RCC 7860 (cell line): ENCODE results near the gene PPARGC1A.

Experiments used
- DNase-seq: peaks from one replicate; pipeline ENCODE4 v3.0.0-alpha.2; 2015; ENCODE audit warnings: low spot score
- FAIRE-seq: peaks from 2 replicates; lab custom pipeline; 2012; peaks lifted over from hg19 to GRCh38; lab: Jason Lieb, UNC

The PPARGC1A gene

GRCh38 chr4:23915459-23916132 is 25.7 kb upstream of the PPARGC1A start:
- DNase-seq (no peak), FAIRE-seq (no peak)

GRCh38 chr4:23911675-23912455 is 22.0 kb upstream of the PPARGC1A start:
- FAIRE-seq (no peak), DNase-seq (no peak)

DNA sequence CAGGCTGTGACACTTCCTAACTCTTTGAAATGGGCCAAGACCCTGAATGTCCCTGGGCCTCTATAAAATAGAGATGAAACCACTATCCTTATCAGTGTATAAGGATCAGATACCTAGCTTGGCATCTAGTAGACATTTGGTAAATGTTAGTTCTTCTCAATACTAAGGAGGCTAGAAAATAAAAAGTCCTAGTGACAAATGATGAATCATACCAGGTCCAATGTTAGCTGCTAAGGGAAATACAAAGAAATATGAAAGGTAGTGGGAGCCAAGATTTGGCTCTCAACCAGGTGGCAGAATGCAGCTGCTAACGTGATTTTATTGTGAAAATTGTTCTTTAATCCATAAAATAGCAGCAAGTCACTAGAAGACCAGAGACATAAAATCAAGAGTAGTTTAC is 19.8 kb upstream of the PPARGC1A start:
- FAIRE-seq: no peak
- DNase-seq: no peak

DNA sequence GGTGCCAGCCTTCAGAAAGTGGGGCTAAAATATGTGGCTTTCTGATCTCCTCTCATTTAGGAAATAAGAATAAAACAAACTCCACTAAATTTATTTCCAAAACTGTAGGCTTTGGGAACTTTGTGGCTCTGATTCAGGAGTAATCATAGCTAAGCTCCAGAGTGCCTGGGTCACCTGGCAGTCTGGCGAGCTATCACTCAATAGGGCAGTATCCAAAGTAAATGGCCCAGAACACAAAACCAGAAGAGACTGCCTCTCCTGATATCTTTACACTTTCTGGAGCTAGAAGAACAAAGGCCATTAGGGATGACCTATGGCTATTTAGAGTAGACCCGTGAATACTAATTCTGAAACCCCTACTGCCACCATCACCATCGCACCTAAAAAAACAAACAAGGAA is 17.0 kb upstream of the PPARGC1A start:
- no peak for FAIRE-seq
- no peak for DNase-seq

DNA sequence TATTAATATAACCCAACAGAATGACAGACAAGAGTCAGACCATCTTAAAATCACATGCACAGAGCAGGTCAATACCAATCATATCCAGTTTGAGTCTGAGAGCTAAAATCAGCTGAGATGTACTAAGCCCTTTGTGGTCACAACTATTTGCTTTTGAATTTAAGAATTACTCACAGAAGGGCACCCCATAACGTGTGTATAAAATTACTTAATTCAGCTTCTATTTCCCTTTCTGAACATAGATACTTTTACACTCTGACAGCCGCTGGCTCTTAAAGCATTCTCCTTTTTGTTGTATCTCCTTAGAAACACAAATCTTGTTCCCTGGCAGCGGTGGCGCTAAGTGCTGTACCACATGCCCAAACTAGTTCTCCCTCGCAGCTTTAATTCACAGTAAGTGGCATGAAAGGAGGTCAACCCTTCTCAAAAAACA is 14.8 kb upstream of the PPARGC1A start:
- DNase-seq (no peak), FAIRE-seq (no peak)

DNA sequence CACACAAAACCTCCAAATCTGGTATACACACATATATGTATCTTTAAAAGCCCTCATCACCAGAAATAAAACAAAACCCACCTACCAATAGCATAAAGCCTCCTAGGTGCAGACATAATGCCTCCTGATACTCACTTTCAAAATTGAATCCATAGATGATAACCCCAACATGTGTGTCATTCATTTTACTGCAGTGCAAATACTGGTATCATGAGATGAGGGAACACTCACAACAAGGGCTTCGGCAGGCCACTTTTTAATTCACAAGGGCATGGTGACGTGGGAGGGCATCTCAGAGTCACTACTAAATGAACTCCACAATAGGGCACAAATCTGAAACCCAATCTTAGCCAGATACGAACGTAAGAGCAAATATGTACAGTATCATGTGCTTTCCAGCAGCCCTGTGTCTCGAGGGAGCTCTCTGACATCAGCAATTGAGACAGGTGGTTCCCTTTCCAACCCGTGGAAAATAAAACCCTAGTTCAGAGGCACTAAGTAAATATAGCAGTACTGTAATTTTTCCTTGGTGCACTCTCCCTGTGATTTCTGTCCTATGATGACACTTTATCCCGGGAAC is 14.1 kb upstream of the PPARGC1A start:
- FAIRE-seq (no peak), DNase-seq (no peak)

DNA sequence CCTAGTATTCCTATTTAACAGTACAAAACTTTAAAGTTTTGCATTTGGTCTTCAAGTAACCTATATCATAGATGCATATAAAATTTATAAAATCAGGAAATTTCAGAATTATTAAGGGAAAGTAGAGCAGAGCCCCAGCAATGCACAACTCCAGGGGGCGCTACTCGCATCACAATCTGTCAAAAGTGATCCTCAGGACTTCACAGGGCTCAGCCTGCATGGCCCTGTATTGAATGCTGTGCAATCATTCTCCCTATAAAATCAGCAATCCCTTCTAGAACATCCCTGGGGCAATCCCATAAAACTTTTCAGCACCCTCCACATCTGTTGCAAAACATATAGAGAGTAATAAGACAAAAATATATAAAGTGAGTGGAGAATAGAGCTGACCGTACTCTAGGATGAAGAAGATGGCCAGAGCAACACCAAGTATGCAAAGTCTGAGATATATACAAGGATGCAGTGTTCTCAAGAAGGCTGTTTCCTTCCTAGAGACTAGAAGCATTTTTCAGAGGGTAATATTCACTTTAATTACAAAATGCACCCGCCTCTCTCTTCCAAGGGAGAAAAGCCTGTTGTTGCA is 12.5 kb upstream of the PPARGC1A start:
- FAIRE-seq (no peak), DNase-seq (no peak)

DNA sequence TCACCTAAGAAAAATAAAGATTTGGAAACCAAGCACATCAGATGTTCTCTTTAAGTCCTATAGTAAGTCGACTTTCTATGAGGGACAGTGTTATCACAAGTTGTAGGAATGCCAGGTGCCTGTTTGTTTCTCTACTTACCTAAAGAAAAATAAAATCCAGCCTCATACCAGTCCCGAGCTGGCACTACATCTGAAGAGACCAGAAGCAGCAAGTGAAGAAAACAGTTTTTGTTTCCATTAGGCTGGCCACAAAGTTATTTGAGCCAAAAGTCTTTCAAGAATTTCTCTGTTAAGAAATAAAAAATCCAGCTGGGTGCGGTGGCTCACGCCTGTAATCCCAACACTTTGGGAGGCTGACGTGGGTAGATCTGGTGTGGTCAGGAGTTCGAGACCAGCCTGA is 10.8 kb upstream of the PPARGC1A start:
- FAIRE-seq: no peak

DNA sequence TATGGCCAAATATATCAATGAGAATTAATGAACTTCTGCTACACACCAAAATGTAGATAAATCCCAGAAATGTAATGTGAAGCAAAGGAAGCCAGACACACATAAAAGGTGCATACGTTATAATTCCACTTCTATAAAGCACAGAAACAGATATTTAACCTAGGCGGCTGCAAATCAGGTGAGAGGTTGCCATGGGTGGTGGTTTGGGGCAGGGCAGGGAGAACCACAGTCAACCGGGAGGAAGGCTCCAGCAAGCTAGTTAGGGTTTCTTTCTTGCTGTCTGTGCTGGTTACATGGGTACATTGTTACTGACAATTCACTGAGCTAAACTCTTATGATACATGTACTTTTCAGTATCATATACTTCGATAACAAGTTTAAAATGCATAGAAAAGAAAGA is 9.7 kb upstream of the PPARGC1A start:
- DNase-seq (no peak), FAIRE-seq (no peak)

More for the DNA sequence above, 10.8 kb upstream of the PPARGC1A start:
- DNase-seq: no peak

DNA sequence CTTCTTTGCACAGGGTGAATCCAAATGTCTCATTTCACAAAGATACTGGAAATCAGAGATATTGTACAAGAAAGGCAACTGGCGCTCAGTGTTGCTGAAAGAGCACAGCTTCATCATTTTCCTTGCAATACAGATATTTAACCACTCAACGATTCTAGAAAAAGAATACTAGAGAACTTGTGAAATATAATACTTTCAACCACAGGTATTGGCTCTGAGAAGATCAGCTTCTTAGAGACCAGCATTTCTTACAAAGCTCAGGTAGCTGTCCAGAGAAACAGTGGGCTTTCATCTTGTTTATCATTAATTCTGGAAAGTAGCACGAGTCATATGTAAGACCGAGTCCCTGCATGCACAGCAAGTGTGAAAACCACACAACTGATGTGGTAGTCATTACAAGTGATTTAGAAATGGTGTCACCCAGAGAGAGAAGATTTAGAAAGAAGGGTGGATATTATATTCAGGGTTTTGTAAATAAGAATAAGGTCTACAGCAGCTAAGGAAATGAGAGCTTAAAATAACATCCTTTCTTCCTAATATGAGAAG is 7.8 kb upstream of the PPARGC1A start:
- DNase-seq: no peak
- FAIRE-seq: no peak

DNA sequence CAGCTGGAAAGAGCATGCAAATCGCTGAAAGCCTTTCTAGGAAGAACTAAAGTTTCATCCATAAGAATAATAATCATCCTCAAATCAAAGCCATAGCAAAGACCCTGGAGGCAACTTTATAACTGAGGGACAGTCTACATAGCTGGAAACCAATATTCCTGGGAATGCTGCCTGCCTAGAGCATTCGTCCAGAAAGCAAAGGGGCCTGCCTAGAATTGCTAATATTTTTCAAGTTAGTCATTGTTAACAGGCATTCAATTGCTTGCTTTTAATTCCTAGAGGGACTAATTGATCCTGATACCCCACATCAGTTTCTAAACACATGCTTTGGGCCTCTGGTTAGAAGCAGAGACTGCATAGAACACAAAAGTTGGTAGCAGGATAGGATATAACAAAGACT is 4.2 kb upstream of the PPARGC1A start:
- no peak for FAIRE-seq

GRCh38 chr4:23891064-23891421 is 1.2 kb upstream of the PPARGC1A start:
- no peak for DNase-seq
- no peak for FAIRE-seq

More for the DNA sequence above, 4.2 kb upstream of the PPARGC1A start:
- DNase-seq: no peak

- DNase-seq (no peak), FAIRE-seq (no peak)
Observed at GRCh38 chr4:23890369-23891063, 669 bp upstream of the PPARGC1A start.

- FAIRE-seq (no peak), DNase-seq (no peak)
Observed at GRCh38 chr4:23889391-23889790, 456 bp downstream of the PPARGC1A start.

- peak; percentile 45 for FAIRE-seq
- peak; percentile 16 for DNase-seq
Observed at GRCh38 chr4:23888421-23889319, 1.2 kb downstream of the PPARGC1A start.

DNA sequence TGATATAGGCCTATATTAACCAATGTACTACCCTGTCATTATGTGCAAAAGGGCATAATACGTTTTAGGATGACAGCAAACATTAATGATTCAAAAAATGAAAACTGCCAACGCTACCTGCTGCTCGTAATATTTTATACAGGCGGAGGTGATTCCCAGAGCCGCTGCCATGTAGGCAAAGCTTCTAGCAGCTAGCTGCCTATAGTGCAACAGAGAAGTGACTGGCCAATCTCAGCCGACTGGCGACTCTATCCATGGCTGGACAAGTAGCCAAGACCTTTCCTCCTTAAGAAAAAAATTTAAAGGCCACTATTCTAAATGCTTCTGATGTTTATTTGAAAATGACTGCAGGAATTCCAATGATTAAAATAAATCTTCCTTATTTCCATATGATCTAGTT is 1.9 kb downstream of the PPARGC1A start:
- no peak for DNase-seq
- FAIRE-seq: no peak

GRCh38 chr4:23887173-23887572 is 2.7 kb downstream of the PPARGC1A start:
- DNase-seq (no peak), FAIRE-seq (no peak)

- FAIRE-seq (no peak), DNase-seq (no peak)
Observed at GRCh38 chr4:23885943-23886590, 3.8 kb downstream of the PPARGC1A start.

GRCh38 chr4:23884741-23885140 is 5.1 kb downstream of the PPARGC1A start:
- FAIRE-seq (no peak), DNase-seq (no peak)
